Measurements from ENCODE around the gene H6PD.

The H6PD gene

DNA sequence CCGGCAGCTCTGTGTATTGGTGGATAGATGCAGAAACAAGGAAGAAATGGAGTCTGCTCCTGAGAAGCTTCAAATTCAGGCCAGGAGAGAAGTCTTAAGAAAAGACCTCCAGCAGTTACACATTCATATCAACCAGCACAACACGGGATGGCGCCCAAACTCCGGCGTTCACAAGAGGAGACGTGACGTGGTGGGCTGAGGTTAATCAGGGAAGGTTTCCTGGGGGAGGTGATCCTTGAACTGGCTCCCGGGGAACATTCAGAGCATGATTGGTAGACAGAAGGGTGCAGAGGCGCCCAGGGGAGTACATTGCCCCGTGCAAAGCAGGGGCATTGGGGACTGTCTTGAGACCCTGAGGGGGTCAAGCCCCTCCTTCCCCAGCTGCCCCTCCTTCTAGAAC, 30.5 kb downstream of the H6PD start (continued):
- TF ChIP-seq, protein P1, sequence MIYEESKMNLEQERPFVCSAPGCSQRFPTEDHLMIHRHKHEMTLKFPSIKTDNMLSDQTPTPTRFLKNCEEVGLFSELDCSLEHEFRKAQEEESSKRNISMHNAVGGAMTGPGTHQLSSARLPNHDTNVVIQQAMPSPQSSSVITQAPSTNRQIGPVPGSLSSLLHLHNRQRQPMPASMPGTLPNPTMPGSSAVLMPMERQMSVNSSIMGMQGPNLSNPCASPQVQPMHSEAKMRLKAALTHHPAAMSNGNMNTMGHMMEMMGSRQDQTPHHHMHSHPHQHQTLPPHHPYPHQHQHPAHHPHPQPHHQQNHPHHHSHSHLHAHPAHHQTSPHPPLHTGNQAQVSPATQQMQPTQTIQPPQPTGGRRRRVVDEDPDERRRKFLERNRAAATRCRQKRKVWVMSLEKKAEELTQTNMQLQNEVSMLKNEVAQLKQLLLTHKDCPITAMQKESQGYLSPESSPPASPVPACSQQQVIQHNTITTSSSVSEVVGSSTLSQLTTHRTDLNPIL (CRISPR knock-in tag; IDR thresholded peaks at IDR 0.05; ENCODE audit: low read depth), result no peak
- TF ChIP-seq OSR1 (CRISPR knock-in tag; IDR thresholded peaks at IDR 0.05) (no peak), BACH2 (CRISPR knock-in tag; IDR thresholded peaks at IDR 0.05; ENCODE audit: borderline replicate concordance) (no peak)

DNA sequence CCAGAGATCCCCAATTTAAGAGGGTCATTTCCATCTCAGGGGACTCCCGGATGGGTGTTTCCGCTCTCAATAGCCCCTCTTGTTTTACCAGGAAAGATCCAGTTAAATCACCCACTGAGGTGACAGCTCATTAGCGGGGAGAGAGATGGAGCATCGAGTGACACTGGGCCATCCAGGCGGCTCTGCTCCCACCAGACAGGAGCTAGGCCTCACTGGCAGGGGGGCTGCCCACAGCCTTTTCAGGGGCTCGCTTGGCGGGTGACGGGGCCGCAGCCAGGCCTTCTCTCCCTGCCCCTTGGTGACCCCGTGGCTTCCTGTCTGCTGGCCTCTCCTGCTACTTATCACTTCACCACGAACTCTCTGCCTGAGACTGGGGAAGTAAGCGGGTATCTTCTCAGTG, 31.4 kb downstream of the H6PD start:
- ATAC-seq, result no peak
- TF ChIP-seq ARNTL (CRISPR knock-in tag; IDR thresholded peaks at IDR 0.05; ENCODE audit: borderline replicate concordance, low read depth) (no peak), TCF4 (CRISPR knock-in tag; IDR thresholded peaks at IDR 0.05; ENCODE audit: borderline replicate concordance) (no peak), RARB (CRISPR knock-in tag; IDR thresholded peaks at IDR 0.05) (no peak), ZNF70 (CRISPR knock-in tag; IDR thresholded peaks at IDR 0.05) (no peak), OSR1 (CRISPR knock-in tag; IDR thresholded peaks at IDR 0.05) (no peak), ZC3H10 (CRISPR knock-in tag; IDR thresholded peaks at IDR 0.05) (no peak)
- TF ChIP-seq, protein P2, sequence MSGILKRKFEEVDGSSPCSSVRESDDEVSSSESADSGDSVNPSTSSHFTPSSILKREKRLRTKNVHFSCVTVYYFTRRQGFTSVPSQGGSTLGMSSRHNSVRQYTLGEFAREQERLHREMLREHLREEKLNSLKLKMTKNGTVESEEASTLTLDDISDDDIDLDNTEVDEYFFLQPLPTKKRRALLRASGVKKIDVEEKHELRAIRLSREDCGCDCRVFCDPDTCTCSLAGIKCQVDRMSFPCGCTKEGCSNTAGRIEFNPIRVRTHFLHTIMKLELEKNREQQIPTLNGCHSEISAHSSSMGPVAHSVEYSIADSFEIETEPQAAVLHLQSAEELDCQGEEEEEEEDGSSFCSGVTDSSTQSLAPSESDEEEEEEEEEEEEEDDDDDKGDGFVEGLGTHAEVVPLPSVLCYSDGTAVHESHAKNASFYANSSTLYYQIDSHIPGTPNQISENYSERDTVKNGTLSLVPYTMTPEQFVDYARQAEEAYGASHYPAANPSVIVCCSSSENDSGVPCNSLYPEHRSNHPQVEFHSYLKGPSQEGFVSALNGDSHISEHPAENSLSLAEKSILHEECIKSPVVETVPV (CRISPR knock-in tag; IDR thresholded peaks at IDR 0.05), result no peak

DNA sequence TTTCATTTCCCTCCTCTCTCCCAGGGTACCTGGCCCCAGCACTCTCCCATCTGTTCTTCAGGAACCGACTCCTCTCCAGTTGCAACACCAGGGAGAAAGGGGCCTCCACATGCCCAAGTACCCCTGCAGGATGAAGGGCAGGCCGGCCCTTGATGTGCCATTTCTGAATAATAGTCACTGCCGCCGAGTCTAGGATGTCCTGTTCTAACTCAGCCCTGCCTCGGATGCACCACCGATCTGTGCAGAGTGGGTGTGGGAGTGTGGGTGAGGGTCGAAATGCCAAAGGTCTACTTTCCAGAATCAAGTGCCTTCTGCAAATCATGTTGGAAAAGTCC, 32.7 kb downstream of the H6PD start:
- TF ChIP-seq PPARA (CRISPR knock-in tag; IDR thresholded peaks at IDR 0.05; ENCODE audit: borderline replicate concordance) (no peak), ZNF565 (CRISPR knock-in tag; conservative IDR thresholded peaks at IDR 0.05; ENCODE audit: low read depth) (no peak), CSDC2 (CRISPR knock-in tag; IDR thresholded peaks at IDR 0.05) (no peak), ESRRG (CRISPR knock-in tag; IDR thresholded peaks at IDR 0.05) (no peak), ZC3H10 (CRISPR knock-in tag; IDR thresholded peaks at IDR 0.05) (no peak), ZNF8 (CRISPR knock-in tag; IDR thresholded peaks at IDR 0.05) (no peak), BACH2 (CRISPR knock-in tag; IDR thresholded peaks at IDR 0.05; ENCODE audit: borderline replicate concordance) (no peak), ISL1 (CRISPR knock-in tag; IDR thresholded peaks at IDR 0.05) (no peak), ZNF70 (CRISPR knock-in tag; IDR thresholded peaks at IDR 0.05) (no peak)
- TF ChIP-seq, protein P3, sequence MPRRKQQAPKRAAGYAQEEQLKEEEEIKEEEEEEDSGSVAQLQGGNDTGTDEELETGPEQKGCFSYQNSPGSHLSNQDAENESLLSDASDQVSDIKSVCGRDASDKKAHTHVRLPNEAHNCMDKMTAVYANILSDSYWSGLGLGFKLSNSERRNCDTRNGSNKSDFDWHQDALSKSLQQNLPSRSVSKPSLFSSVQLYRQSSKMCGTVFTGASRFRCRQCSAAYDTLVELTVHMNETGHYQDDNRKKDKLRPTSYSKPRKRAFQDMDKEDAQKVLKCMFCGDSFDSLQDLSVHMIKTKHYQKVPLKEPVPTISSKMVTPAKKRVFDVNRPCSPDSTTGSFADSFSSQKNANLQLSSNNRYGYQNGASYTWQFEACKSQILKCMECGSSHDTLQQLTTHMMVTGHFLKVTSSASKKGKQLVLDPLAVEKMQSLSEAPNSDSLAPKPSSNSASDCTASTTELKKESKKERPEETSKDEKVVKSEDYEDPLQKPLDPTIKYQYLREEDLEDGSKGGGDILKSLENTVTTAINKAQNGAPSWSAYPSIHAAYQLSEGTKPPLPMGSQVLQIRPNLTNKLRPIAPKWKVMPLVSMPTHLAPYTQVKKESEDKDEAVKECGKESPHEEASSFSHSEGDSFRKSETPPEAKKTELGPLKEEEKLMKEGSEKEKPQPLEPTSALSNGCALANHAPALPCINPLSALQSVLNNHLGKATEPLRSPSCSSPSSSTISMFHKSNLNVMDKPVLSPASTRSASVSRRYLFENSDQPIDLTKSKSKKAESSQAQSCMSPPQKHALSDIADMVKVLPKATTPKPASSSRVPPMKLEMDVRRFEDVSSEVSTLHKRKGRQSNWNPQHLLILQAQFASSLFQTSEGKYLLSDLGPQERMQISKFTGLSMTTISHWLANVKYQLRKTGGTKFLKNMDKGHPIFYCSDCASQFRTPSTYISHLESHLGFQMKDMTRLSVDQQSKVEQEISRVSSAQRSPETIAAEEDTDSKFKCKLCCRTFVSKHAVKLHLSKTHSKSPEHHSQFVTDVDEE (CRISPR knock-in tag; IDR thresholded peaks at IDR 0.05), result no peak
- TF ChIP-seq, protein P4, sequence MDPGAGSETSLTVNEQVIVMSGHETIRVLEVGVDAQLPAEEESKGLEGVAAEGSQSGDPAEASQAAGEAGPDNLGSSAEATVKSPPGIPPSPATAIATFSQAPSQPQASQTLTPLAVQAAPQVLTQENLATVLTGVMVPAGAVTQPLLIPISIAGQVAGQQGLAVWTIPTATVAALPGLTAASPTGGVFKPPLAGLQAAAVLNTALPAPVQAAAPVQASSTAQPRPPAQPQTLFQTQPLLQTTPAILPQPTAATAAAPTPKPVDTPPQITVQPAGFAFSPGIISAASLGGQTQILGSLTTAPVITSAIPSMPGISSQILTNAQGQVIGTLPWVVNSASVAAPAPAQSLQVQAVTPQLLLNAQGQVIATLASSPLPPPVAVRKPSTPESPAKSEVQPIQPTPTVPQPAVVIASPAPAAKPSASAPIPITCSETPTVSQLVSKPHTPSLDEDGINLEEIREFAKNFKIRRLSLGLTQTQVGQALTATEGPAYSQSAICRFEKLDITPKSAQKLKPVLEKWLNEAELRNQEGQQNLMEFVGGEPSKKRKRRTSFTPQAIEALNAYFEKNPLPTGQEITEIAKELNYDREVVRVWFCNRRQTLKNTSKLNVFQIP (CRISPR knock-in tag; IDR thresholded peaks at IDR 0.05; ENCODE audit: borderline replicate concordance, low read depth), result no peak
- TF ChIP-seq, protein P2 (CRISPR knock-in tag; IDR thresholded peaks at IDR 0.05), result no peak
- no peak for ATAC-seq

DNA sequence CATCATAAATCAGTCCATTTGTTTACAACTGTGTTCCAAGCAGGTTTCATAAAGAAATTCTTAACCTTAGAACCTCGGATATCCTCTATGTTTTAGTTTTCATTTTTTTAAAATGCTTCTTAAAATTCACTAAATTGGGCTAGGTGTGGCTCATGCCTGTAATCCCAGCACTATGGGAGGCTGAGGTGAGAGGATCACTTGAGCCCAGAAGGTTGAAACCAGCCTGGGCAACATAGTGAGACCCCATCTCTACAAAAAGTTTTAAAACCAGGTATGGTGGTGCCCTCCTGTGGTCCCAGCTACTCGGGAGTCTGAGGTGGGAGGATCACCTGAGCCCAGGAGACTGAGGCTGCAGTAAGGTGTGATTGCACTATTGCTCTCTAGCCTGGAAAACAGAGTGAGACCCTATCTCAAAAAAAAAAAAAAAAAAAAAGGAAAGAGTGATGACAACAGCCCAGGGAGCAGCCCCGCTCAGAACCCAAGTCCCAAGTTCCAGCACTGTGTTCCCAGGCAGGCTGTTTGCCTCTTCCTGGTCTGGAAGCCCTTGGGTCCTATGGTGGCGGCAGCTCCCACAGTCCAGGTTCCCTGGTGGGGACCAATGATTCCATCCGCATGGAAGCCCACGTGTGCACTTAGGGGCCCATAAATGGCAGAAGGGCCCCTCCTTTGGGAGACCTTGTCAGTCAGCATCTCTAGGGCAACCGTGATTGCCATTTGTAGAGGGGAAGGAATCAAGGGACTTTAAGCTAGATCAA, 33.4 kb downstream of the H6PD start:
- ATAC-seq, result no peak
- TF ChIP-seq GLIS3 (CRISPR knock-in tag; IDR thresholded peaks at IDR 0.05), result no peak
- no peak for TF ChIP-seq ZNF8 (CRISPR knock-in tag; IDR thresholded peaks at IDR 0.05)
- no peak for TF ChIP-seq ESRRG (CRISPR knock-in tag; IDR thresholded peaks at IDR 0.05)
- TF ChIP-seq, protein P5, sequence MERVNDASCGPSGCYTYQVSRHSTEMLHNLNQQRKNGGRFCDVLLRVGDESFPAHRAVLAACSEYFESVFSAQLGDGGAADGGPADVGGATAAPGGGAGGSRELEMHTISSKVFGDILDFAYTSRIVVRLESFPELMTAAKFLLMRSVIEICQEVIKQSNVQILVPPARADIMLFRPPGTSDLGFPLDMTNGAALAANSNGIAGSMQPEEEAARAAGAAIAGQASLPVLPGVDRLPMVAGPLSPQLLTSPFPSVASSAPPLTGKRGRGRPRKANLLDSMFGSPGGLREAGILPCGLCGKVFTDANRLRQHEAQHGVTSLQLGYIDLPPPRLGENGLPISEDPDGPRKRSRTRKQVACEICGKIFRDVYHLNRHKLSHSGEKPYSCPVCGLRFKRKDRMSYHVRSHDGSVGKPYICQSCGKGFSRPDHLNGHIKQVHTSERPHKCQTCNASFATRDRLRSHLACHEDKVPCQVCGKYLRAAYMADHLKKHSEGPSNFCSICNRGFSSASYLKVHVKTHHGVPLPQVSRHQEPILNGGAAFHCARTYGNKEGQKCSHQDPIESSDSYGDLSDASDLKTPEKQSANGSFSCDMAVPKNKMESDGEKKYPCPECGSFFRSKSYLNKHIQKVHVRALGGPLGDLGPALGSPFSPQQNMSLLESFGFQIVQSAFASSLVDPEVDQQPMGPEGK (CRISPR knock-in tag; IDR thresholded peaks at IDR 0.05; ENCODE audit: borderline replicate concordance), result no peak
- no peak for TF ChIP-seq ZFP3 (CRISPR knock-in tag; IDR thresholded peaks at IDR 0.05)
- TF ChIP-seq BACH2 (CRISPR knock-in tag; IDR thresholded peaks at IDR 0.05; ENCODE audit: borderline replicate concordance), result no peak
- no peak for TF ChIP-seq ZNF565 (CRISPR knock-in tag; conservative IDR thresholded peaks at IDR 0.05; ENCODE audit: low read depth)
- TF ChIP-seq ZC3H10 (CRISPR knock-in tag; IDR thresholded peaks at IDR 0.05), result no peak
- no peak for TF ChIP-seq PPARA (CRISPR knock-in tag; IDR thresholded peaks at IDR 0.05; ENCODE audit: borderline replicate concordance)
- TF ChIP-seq, protein P1 (CRISPR knock-in tag; IDR thresholded peaks at IDR 0.05; ENCODE audit: low read depth), result no peak
- TF ChIP-seq OSR1 (CRISPR knock-in tag; IDR thresholded peaks at IDR 0.05), result no peak
- no peak for TF ChIP-seq TOX (CRISPR knock-in tag; IDR thresholded peaks at IDR 0.05; ENCODE audit: borderline replicate concordance)
- no peak for TF ChIP-seq SNAI2 (CRISPR knock-in tag; IDR thresholded peaks at IDR 0.05)
- no peak for TF ChIP-seq ARNTL (CRISPR knock-in tag; IDR thresholded peaks at IDR 0.05; ENCODE audit: borderline replicate concordance, low read depth)

Measured in SK-N-SH treated with all-trans-retinoic acid at 6 μM for 48 hours (cell line).